RKO (cell line): ENCODE results near the gene RTP5.
"Not testable (repeated sequence)": the region's sequence is repeated elsewhere in the genome, so short reads cannot be mapped to it uniquely, and the experiment has no call there.

ENCODE experiments used
- DNase-seq: peaks from one replicate; pipeline ENCODE4 v3.0.0-alpha.2; 2016; ENCODE audit warnings: low spot score

Gene RTP5

DNA sequence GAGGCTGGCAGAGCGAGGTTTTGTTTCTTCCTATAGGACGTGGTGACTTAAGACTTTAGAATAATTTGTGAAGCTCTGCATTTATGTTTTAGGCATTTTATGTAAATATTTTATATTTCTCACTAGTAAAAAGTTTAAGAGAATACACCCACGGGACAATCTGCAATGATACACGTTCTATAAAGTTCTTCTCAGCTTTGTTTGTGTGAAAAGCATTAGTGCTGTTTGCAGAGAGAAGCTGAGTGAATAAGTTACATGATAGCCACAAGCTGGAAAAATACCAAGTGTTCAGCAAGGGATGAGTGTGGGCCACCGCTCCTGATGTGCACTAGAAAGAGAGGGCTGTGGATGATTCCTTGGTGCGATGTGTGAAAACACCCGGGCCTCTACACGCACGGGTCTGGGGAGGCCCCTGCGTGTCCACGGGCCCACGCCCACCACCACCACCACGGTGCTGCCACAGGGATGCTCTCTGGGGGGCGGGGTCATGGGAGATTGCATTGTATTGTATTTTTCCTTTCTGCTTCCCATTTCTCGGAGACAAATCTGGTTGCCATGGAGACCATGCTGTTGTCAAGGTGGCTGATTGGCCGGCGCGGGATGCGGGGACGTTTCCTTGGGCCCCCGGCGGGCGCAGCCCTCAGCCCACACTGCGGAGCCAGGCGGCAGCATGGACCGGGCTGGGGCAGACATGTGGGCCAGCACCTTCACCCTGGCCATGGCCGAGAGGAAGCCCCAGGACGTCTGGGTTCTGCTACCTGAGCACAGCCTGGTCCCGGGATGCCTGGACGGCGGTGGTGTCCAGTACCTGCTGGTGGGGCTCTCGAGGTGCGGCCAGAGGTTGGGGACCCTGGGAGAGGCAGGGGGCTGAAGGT is at the start of gene RTP5:
TSS of gene RTP5 (plus strand) at position 643 of the 875 bp plus-strand sequence. CDS start at position 671, 28 bp downstream.
- no peak for DNase-seq

DNA sequence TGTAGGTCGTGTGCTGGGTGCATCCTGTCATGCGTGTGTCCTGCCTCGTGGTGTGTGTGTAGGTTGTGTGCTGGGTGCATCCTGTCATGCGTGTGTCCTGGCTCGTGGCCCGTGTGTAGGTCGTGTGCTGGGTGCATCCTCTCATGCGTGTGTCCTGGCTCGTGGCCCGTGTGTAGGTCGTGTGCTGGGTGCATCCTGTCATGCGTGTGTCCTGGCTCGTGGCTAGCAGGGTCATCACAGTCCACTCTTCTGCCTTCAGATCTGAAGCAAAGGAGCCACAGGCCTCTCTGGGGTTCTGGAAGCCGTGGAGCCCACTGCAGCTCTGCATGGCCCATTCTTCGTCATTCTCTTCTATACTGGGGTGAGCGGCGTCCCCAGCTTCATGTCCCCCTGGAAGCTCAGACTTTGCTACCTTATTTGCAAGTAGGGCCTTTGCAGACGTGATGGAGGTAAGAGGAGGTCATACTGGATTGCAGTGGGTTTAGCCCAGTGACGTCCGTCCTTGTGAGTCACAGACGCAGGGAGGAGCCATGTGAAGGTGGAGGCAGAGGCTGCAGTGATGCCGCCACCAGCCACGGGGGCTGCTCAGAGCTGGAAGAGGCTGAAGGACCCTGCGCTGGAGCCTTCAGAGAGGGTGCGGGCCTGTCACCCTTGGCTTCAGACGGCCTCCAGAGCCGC is 49.4 kb upstream of the RTP5 start:
- not testable (repeated sequence) for DNase-seq

DNA sequence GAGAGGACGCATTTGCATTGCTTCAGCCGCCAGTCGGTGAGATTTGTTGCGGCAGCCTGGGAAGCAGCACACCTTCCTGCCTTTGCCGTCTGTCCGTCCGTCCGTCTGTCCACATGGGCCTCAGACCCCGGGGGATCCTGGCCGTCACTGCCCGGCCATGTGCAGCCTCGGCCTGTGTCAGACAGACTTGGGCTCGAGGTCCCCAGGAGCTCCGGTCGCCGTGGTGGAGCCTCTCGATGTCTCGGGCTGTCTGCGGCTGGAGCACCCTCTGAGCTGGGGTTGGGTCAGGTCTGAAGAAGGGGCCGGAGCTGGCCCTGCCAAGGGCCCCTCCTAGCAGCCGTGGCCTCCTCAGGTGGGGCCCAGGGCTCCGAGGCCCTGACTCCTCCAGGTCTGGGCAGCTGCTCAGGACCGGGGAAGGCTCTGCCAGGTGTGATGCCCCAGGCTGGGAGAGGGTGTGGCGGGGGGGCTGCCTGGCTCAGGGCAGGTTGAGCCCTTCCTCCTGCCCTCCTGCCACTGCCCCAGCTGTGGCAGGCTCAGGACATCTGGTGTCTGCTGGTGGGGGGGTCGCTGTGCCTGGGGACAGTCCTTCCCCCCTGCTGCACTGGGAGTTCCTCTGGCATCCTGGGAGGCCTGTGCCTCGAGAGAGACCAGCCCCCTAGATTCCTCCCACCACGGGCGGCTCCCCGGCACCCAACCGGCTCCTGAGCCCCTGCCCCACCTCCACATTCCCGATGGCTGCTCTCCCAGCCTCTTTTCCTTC is 48.7 kb upstream of the RTP5 start:
- no peak for DNase-seq

- DNase-seq: no peak
Measured at GRCh38 chr2:241821460-241822263, 47.9 kb upstream of the RTP5 start.

GRCh38 chr2:241822264-241822623 is 47.3 kb upstream of the RTP5 start:
- DNase-seq: no peak

- DNase-seq: not testable (repeated sequence)
Measured at GRCh38 chr2:241823531-241824437, 45.7 kb upstream of the RTP5 start.

DNA sequence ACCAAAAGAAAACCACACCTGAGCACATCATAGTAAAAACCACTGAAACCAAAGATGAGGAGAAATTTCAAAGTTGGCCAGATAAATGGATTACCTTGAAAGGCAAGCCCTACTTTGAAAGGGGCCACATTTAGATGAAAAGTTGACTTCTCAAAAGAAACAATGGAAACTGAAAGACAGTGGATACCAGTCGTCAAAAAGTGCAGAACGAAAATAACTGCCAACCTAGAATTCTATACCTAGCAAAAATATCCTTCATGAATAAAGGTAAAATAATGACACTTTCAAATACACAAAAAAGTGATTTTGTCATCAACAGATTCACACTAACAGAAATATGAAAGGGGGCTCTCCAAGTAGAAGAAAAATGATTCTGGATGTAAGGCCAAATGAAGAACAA is 42.1 kb upstream of the RTP5 start:
- DNase-seq: no peak

- no peak for DNase-seq
Measured at GRCh38 chr2:241833101-241833663, 36.3 kb upstream of the RTP5 start.

GRCh38 chr2:241833756-241834526 is 35.6 kb upstream of the RTP5 start:
- not testable (repeated sequence) for DNase-seq

DNA sequence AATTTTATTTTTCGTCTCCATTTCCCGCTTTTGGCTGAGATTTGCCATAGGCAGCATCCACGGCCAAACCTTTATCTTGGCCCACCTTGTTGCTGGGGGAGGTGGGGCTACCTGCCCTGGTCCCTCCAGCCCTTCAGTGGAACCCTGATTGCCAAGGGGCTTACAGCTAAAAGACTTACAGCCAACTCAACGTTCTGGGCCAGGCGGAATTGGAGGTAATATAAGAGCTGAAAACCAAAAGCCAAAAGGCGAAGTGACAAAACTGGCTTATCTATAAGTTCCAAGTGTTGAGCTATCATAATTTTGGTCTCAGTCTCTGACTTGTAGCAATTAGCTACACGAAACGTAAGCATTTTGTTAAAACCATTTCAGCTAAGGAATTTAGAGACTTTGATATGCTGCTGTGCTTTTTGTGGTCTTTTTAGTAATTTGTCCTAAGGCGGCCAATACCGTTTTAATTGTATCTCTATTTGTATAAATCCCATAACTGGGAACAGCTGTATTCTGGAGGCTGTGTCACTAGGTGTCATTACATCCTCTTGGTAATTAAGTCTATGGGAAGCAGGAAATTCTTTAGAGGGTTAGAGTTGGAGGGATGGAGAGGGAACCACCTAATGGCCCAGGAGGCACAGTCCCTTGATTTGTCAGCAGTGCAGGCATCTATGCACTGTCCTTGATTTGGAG is 34.9 kb upstream of the RTP5 start:
- DNase-seq: no peak

- DNase-seq: no peak
Measured at GRCh38 chr2:241835611-241836010, 33.9 kb upstream of the RTP5 start.

DNA sequence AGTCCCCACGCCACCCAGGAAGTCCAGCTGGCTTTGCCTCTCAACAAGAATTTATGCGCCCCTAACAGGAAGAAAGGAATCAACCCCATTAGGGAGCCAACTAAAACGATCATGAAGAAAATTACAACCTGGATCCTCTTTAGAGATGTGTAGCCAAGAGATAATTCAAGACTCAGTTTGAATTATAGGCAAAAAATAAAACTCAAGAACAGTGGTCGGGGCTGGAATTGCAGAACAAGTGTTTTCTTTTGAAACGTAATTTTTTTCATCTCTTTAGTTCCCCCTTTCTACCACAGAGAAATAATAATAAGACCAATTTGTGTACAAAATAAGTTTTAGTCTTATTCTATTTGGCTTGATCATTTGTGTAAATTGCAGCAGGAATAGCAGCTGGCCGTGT is 33.2 kb upstream of the RTP5 start:
- no peak for DNase-seq

DNA sequence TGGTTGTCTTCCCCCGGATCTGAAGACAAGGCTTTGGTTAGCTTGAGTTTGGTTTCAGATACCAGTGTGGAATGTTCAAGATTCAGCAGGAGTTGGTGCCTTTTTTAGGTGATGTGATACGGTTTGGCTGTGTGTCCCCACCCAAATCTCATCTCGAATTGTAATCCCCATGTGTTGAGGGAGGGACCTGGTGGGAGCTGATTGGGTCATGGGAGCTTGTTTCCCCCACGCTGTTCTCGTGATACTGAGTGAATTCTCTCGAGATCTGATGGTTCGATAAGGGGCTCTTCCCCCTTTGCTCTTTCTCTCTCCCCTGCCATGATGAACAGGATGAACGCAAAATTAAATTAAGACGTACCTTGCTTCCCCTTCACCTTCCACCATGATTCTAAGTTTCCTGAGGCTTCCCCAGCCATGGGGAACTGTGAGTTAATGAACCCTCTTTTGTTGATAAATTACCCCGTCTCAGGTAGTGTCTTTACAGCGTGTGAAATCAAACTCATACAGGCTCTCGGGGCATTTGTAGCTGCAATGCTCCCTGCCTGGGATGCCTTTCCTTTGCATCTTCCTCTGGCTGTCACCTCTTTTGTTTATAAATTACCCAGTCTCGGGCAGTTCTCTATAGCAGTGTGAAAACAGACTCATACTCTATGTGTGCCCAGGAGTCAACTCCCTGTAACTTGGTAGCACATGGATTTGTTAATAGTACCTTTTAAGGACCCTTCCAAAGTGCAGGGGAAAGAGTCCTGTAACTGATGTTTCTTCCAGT is 32.1 kb upstream of the RTP5 start:
- no peak for DNase-seq

DNA sequence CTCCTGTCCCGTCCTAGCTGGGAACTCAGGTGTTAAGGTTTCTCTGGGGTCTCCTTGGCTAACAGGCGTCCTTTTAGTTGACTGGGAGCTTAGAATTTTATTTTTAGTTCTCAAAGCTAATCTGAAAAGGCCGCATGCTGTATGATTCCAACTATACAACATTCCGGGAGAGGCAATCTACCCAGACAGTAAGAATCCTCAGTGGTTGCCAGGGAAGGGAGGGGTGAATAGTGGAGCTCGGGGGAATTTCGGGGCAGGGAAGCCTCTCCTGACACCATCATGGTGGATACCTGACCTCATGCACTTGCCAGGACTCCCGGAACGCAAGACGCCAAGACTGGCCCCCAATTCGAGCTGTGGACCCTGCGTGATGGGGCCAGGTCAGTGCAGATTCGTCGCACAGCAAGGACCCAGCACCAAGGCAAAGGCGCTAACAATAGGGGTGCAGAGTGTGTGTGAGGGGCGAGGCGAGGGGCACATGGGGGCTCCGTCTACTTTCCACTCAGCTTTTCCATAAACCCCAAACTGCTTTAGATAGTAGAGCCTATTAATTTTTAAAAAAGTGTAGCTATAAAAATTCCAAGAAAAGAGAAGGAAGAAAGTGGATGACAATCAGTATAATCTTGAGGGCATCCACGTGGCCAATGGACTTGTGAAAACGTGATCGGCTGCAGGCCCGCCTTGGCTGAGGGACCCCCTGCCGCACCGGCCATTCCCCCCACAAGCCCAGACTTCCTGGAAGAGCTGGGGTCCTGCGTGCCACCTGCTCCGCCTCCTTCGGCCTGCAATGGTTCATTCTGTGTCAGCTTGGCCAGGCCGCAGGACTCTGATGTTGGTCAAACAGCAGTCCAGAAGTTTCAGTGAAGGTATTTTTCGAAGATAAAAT is 28.1 kb upstream of the RTP5 start:
- no peak for DNase-seq

GRCh38 chr2:241842067-241842415 is 27.5 kb upstream of the RTP5 start:
- DNase-seq: no peak

- no peak for DNase-seq
Measured at GRCh38 chr2:241842620-241843211, 26.8 kb upstream of the RTP5 start.
